GM19099 (cell line): ENCODE measurements around the gene DNAJA3.

ENCODE experiments used
- POLR2A ChIP-seq: IDR thresholded peaks from 3 replicates; pipeline ENCODE4 v1.6.1; 2011; ENCODE audit warnings: low read depth; ENCODE audit not compliant: insufficient read length; ENCODE audit errors: extremely low read depth

Gene DNAJA3

DNA sequence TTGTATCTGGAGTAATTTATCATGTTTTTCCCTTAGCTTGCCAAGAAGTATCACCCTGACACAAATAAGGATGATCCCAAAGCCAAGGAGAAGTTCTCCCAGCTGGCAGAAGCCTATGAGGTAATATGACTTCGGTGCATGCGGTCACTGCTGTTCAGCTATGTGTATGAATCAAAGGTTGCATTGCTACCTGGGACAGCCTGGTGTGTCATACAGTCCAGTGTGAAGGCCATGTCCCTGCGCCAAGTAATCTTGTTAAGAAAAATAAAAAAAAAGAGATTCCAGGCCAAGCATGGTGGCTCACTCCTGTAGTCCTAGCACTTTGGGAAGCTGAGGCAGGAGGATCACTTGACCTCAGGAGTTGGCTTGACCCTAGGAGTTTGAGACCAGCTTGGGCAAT lies 11.7 kb downstream of the DNAJA3 start:
- no peak for TF ChIP-seq POLR2A

DNA sequence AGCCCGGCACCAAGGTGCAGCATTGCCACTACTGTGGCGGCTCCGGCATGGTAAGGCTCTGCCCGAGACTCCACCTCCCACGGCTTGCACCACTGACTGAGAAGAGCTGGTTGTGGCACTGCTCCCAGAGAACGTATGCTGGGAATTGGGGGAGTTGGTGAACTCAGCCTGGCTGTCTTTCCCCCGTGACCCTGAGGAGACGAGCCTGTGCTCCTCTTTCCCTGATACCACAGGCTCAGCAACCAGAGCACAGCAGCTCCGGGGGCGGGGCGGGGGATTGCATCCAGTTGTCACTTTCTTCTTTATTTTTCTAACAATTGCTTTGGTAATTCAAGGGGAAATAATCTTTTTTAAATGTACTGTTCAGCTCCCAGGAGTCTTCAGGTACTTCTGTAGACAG lies 16.7 kb downstream of the DNAJA3 start:
- TF ChIP-seq POLR2A, result no peak

DNA sequence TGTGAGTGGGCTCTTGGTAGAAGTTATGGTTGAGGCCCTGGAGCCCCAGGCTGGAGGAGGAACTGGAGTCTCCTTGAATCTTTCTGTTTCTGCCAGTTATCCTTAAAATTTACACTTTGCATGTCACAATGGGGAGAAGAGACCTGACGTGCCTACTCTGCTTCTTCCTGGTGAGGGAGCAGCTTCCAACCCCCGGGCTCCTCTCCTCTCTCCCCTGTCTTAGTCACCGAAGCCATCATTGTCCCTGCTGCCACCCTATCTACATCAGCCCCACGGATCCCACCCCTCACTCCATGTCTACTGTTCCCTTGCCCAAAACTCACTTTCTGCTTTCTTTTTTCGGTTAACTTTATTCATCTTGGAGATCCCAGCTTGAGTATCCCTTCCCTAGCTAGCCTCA lies 17.6 kb downstream of the DNAJA3 start:
- no peak for TF ChIP-seq POLR2A

DNA sequence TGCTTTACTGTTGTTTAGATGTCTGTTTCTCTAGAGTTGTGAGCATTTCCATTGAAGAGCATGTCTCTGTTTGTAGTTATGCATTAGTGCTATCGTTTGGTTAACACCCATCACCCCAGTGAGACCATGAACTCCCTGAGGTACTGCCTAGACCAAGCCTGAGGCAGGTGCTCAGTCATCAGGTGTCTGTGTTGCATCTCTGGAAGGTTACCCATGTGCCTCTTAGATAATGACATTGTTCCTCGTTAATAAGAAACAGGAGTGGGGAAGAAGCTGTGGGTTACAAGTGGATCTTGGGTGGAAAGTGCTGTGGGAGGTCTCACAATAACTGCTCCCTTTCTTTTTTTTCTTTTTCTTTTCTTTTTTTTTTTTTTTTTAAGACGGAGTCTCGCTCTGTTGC lies 18.3 kb downstream of the DNAJA3 start:
- TF ChIP-seq POLR2A, result no peak

DNA sequence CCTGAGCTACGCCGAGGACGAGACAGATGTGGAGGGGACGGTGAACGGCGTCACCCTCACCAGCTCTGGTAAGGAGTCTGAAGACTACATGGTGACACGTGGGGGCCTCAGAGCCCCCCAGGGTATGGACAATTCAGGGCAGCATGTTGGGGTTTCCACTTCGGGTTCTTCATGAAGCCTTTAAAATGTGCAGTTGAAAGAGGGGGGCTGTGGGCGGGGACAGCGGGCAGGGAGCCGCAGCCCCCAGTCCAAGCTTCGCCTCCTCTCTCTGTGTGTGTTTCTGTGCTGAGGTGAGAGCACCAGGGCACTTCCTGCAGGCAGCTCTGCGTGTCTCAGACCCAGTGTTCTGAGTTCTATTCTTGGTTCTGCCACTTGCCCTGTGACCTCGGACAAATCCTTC lies 24.8 kb downstream of the DNAJA3 start:
- TF ChIP-seq POLR2A, result no peak

DNA sequence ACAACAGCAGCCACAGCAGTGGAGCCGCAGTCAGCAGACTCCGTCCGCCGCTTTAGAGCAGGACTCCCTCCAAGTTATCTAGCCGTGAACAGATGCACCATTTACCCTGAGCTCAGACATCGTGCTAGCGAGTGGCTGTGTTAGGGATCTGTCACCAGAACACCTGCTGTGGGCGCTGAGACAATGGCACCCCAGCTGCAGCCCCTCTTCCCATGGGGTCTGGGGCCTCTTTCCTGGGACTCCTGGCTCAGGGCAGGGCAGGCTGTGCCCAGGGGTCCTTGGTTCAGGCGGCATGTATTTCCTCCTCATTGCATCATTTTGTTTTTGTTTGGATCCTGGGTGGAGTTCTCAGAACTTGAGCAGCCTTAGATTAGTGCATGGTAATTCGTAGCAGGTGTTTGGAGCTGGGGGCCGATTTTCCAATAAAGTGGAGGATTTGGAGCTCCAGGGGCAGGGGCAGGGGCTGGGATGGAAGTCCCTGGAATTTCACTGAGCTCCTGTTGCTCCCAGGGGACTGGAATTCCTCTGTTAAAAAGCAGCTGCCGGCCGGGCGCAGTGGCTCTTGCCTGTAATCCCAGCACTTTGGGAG lies 25.4 kb downstream of the DNAJA3 start:
- no peak for TF ChIP-seq POLR2A

DNA sequence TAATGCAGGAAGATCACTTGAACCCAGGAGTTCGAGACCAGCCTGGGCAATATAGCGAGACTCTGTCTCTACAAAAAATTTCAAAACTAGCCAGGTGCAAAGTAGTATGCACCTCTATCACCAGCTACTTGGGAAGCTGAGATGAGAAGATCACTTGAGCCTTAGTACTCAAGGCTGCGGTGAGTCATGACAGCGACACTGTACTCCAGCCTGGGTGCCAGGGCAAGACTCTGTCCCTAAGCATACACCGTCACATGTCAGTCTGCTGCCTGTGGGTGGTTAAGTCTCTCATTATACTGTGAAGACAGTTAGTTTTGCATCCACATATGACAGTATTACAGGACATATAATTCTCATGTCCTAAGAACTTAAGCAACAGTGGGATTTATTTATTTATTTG lies 27.0 kb downstream of the DNAJA3 start:
- no peak for TF ChIP-seq POLR2A

DNA sequence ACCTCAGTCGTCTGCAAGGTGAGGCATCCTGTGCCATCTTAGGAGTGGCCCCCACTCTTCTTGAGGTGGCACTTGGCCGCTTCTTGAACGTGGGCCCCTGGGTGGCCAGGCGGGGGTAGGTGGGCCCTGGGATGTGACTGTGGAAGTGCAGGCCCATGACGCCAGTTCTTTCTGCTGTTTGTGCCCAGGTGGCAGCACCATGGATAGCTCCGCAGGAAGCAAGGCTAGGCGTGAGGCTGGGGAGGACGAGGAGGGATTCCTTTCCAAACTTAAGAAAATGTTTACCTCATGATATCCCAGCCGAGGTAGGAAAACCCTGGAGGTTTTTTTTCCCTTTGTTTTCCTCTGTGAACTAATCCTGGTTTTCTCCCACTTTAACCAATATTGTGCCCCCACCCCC lies 29.0 kb downstream of the DNAJA3 start:
- no peak for TF ChIP-seq POLR2A

DNA sequence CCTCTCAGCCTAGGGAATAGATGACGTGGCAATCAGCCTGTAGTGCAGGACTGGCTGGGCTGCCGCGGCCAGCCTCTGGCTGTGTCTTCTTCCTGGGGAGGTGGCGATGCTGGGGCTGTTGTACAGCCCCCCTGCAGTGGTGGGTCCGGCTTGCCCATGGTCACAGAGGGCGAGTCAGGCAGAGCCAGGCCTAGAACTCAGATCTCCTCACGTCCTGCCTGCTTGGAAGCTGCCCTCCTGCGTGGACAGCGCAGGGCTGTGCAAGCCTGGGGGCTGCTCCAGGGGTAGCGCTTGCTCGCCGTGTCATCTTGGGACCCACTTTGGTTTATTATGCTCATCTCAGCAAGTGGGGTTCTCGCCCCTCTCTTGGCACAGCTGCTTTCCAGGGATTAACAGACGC lies 29.4 kb downstream of the DNAJA3 start:
- TF ChIP-seq POLR2A, result no peak

DNA sequence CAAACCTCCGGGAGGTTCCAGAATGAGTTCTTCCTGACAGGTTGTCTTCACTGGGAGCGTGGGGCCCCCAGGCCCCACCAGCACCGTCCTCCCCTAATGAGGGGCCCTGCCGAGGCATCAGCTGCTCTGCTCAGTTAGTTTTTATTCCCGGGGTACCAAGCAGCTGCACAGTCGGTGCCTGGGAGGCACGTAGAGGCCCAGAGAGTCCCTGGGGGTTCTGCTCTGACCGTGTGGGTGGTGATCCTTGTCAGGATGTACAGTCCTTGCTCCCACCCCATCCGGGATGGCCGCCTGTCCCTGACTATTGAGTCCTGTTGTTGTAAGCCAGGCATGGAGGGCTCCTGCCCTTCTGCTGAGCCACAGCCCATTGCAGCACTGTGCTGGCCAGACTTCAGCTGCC lies 30.3 kb downstream of the DNAJA3 start:
- TF ChIP-seq POLR2A, result no peak

DNA sequence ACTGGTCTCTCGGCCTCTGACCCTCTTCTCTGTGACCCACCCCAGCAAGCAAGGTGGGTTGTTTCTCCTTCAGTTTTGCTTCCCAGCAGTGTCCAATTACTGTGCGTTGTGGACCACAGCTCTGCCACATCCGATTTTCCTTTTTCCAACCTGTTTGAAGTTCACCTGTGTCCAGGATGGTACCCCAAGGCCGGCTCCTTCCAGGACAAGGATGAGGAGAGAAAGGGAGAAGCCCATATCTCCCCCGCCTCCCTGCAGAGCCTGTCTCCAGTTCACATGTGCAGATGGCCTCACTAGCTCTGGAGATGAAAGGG lies 35.2 kb downstream of the DNAJA3 start:
- no peak for TF ChIP-seq POLR2A

DNA sequence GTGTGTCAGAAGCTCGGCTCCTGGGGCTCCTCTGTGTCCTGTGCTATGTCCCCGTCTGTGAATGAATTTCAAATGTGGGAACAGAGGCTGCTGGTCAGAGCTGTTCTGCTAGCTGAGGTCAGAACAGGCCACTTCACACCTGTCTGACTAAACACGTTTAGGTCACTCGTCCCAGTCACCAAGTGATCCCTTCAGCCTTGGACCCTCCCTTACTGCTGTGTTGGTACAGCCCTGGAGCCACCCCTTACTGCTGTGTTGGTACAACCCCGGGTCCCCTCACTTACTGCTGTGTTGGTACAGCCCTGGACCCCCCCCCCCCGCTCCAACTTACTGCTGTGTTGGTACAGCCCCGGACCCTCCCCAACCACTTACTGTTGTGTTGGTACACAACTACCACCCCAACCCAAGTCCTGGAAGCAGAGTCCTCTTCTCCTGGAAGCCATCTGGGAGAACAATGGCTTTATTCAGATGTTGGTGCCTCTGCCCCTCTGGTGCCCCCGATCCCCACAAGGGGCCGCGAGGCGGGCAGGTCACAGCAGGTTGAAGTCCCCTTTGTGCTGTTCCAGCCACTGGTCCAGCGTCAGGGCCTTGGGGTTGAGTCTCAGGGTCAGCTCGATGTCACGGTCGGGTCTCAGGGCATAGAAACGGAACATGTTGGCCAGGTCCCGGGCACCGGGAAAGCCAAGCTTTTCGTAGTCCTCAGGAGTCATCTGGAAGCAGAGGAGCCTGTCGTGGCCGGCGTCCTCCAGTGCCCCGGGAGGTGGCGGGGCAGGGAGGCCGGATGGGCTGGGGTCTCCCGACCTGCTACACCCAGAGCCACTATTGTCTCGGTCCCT lies 35.8 kb downstream of the DNAJA3 start:
- TF ChIP-seq POLR2A, result no peak

DNA sequence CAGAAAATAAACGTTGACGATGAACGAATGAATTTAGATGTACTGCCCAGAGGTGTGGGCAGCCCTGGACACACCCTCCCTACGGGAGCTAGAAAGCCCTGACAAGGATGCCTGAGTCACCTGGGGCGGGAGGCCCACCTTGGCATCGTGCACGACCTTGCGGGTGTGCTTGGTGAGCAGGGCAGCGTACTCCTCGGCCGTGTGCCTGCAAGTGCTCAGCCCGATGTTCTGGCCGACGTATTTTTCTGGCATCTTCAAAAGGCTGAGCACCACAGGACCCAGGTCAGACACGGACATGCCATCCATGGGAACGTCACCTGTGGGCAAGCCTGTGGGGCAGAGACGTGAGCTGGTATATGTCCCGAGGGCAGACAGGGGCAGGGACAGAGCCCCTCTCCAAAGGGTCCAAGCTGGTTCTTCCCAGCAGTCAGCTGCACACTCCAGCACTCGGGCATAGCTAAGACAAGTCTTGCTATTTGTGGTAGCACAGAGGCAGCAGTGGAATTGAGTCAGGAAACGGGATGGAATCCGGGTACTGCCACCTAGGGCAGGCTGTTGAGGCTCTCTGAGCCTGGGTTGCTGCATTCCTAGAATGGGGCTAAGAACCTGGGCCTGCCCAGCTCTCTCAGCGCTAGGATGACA lies 38.0 kb downstream of the DNAJA3 start:
- TF ChIP-seq POLR2A, result no peak

DNA sequence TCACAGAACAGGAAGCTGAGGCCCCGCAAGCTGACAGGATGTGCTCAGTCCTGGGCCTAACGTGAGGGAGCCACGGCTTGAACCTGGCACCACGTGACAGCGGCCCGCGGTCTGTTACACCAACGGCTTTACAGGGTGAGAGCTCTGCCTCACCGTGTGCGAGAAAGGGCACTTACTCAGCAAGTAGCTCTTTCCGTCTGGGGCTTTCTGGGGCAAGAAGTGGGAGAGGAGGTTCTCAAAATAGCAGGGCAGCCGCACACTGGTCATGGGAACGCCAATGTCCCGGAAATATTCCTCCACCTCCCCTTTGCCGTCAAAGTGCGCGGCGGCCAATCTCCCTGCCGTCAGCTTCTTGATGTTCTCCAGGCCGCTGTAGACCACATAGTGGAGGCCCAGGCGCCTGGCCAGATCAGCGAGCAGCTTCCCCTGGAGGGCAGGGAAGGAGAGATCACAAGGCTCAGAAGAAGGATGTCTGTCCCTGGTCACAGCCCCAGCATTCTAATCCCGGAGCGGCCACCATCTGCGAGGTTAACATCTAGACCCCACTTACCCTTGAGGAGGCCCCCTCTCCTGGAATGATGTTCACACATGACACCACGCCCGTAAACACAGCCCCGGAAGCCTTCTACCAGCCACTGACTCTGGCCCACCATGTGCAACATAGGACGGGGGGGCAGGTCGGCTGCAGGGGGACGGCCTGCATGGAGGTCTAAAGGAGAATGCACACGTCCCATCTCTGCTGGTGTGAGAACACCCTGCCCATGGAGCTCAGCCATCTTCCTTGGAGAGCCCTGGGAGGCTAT lies 40.5 kb downstream of the DNAJA3 start:
- TF ChIP-seq POLR2A, result no peak

DNA sequence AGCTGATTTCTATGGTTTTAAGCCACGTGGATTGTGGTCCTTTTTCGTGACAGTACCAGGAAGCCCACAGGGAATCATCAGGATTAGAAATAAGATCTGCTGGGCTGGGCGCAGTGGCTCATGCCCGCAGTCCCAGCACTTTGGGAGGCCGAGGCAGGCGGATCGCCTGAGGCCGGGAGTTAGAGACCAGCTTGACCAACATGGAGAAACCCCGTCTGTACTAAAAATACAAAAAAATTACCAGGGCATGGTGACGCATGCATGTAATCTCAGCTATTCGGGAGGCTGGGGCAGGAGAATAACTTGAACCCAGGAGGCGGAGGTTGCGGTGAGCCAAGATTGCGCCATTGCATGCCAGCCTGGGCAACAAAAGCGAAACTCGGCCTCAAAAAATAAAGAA lies 42.2 kb downstream of the DNAJA3 start:
- TF ChIP-seq POLR2A, result no peak
